H1 (cell line): ENCODE data around the gene CHRDL1. TPM values are rescaled to one million over a fixed set of nuclear protein-coding genes. Genes with fewer than 3 reads are reported as not detected.

ENCODE experiments used
- CTCF ChIA-PET: fragments of 300-600 bp; sonication (Branson Sonifier 250); formaldehyde crosslinking; loops from one replicate; lab custom pipeline; 2021; ENCODE audit not compliant: partially characterized antibody; lab: Charles Lee
- POLR2A ChIA-PET: fragments of 300-600 bp; sonication (Branson Sonifier 250); formaldehyde crosslinking; loops from one replicate; lab custom pipeline; 2021; ENCODE audit warnings: inconsistent platforms; ENCODE audit not compliant: partially characterized antibody; lab: Charles Lee
- DNase-seq, 2 experiments: peaks; one replicate each; pipeline versions ENCODE4 v3.0.0 to v3.0.0-alpha.2; 2010 to 2022; ENCODE audit warnings: low spot score in 2 of 2, low read depth in 1 of 2, mixed read lengths in 1 of 2
- FAIRE-seq: peaks from 2 replicates; lab custom pipeline; 2011; peaks lifted over from hg19 to GRCh38; lab: Jason Lieb, UNC
- H2AFZ ChIP-seq: 2 replicates; pipeline ENCODE4 v1.8.1; 2012; ENCODE audit warnings: low read length, inconsistent platforms
- H2AK5ac ChIP-seq: 2 replicates; pipeline ENCODE4 v1.6.1; 2013; ENCODE audit warnings: low read depth, low read length
- H2BK120ac ChIP-seq: replicated peaks from 2 replicates; pipeline ENCODE3; 2013; ENCODE audit warnings: low read depth, low read length, inconsistent platforms
- H2BK12ac ChIP-seq: 2 replicates; pipeline ENCODE4 v1.6.1; 2013; ENCODE audit warnings: low read depth, low read length
- H2BK15ac ChIP-seq: 2 replicates; pipeline ENCODE4 v1.6.1; 2013; ENCODE audit warnings: low read length
- H2BK20ac ChIP-seq: 2 replicates; pipeline ENCODE4 v1.6.1; 2013; ENCODE audit warnings: low read length
- H2BK5ac ChIP-seq: 2 replicates; pipeline ENCODE4 v1.6.1; 2013; ENCODE audit warnings: low read depth, low read length
- H3K14ac ChIP-seq: 2 replicates; pipeline ENCODE4 v1.6.1; 2013; ENCODE audit warnings: inconsistent platforms; ENCODE audit not compliant: insufficient read length
- H3K18ac ChIP-seq: 2 replicates; pipeline ENCODE4 v1.6.1; 2013; ENCODE audit warnings: low read length; ENCODE audit errors: extremely low read depth
- H3K23ac ChIP-seq: 2 replicates; pipeline ENCODE4 v1.6.1; 2013; ENCODE audit warnings: inconsistent platforms; ENCODE audit not compliant: insufficient read length
- H3K23me2 ChIP-seq: 2 replicates; pipeline ENCODE4 v1.6.1; 2013; ENCODE audit warnings: low read depth, low read length
- H3K27ac ChIP-seq: 2 replicates; pipeline ENCODE4 v1.6.1; 2011; ENCODE audit warnings: low read depth, low read length, inconsistent platforms
- H3K27me3 ChIP-seq, 4 experiments: replicated peaks in 1 of 4; 1 replicate in 1 of 4; 2 replicates in 3 of 4; pipeline versions ENCODE4 v1.6.1 to v1.8.1; 2011 to 2013; ENCODE audit warnings: low read length in 3 of 4, mild to moderate bottlenecking in 3 of 4, inconsistent platforms in 2 of 4, mixed read lengths in 2 of 4, moderate library complexity in 1 of 4; ENCODE audit not compliant: control insufficient read depth in 3 of 4, insufficient read depth in 3 of 4; ENCODE audit errors: extremely low read depth in 1 of 4
- H3K36me3 ChIP-seq, 4 experiments: 2 replicates each; pipeline versions ENCODE4 v1.6.1 to v1.8.1; 2011 to 2013; ENCODE audit warnings: mild to moderate bottlenecking in 4 of 4, low read length in 3 of 4, moderate library complexity in 2 of 4, control low read depth in 1 of 4, inconsistent platforms in 1 of 4; ENCODE audit not compliant: insufficient read depth in 4 of 4, control insufficient read depth in 2 of 4
- H3K4ac ChIP-seq: replicated peaks from 2 replicates; pipeline ENCODE3; 2013; ENCODE audit warnings: low read length, low read depth, mixed read lengths, inconsistent platforms; ENCODE audit not compliant: insufficient read length
- H3K4me1 ChIP-seq, 4 experiments: replicated peaks in 1 of 4; 1 replicate in 1 of 4; 2 replicates in 3 of 4; pipeline versions ENCODE4 v1.6.1 to v1.8.1; 2011 to 2013; ENCODE audit warnings: low read length in 3 of 4, inconsistent platforms in 2 of 4, mixed read lengths in 1 of 4; ENCODE audit not compliant: insufficient read depth in 4 of 4, control insufficient read depth in 3 of 4
- H3K4me2 ChIP-seq, 2 experiments: 2 replicates each; pipeline versions ENCODE4 v1.6.1 to v1.8.1; 2011 to 2013; ENCODE audit warnings: low read depth in 2 of 2, low read length in 2 of 2, control low read depth in 1 of 2, inconsistent platforms in 1 of 2, mild to moderate bottlenecking in 1 of 2; ENCODE audit not compliant: insufficient read depth in 1 of 2
- H3K4me3 ChIP-seq, 4 experiments: fragments of 200-600, 300-600 bp in 1 of 4; sonication (generic), shearing (Covaris generic), sonication (Bioruptor Twin) in 1 of 4; 2 replicates each; pipeline versions ENCODE4 v1.5.1 to v1.8.1; 2011 to 2016; ENCODE audit warnings: low read length in 4 of 4, low read depth in 3 of 4, control low read depth in 2 of 4, inconsistent platforms in 2 of 4, mild to moderate bottlenecking in 2 of 4, mixed read lengths in 1 of 4, moderate library complexity in 1 of 4; ENCODE audit not compliant: insufficient read depth in 2 of 4; ENCODE audit errors: extremely low read depth in 1 of 4
- H3K56ac ChIP-seq: replicated peaks from 2 replicates; pipeline ENCODE3; 2013; ENCODE audit warnings: low read depth, mild to moderate bottlenecking, mixed read lengths, low read length, inconsistent platforms; ENCODE audit not compliant: insufficient read length
- H3K79me1 ChIP-seq: 2 replicates; pipeline ENCODE4 v1.6.1; 2013; ENCODE audit warnings: low read depth, low read length, control low read depth
- H3K79me2 ChIP-seq, 2 experiments: 2 replicates each; pipeline versions ENCODE4 v1.6.1 to v1.8.1; 2012 to 2013; ENCODE audit warnings: low read length in 2 of 2, mild to moderate bottlenecking in 2 of 2, inconsistent platforms in 1 of 2; ENCODE audit not compliant: insufficient read depth in 2 of 2, control insufficient read depth in 1 of 2
- H3K9ac ChIP-seq, 4 experiments: replicated peaks in 1 of 4; 1 replicate in 1 of 4; 2 replicates in 3 of 4; pipeline versions ENCODE4 v1.6.1 to v1.8.1; 2011 to 2013; ENCODE audit warnings: low read depth in 3 of 4, low read length in 3 of 4, control low read depth in 2 of 4, mild to moderate bottlenecking in 2 of 4, moderate library complexity in 2 of 4, inconsistent platforms in 1 of 4; ENCODE audit errors: extremely low read depth in 1 of 4
- H3K9me3 ChIP-seq, 2 experiments: 2 replicates each; pipeline versions ENCODE4 v1.6.1 to v1.8.1; 2012 to 2013; ENCODE audit warnings: mild to moderate bottlenecking in 2 of 2, moderate library complexity in 2 of 2, control low read depth in 1 of 2, inconsistent platforms in 1 of 2, low read depth in 1 of 2, low read length in 1 of 2, mixed read lengths in 1 of 2; ENCODE audit not compliant: insufficient read depth in 2 of 2
- H4K20me1 ChIP-seq, 2 experiments: replicated peaks in 1 of 2; 2 replicates each; pipeline versions ENCODE3 to v1.8.1; 2011 to 2013; ENCODE audit warnings: inconsistent platforms in 2 of 2, low read length in 2 of 2, mild to moderate bottlenecking in 1 of 2; ENCODE audit not compliant: insufficient read depth in 2 of 2, control insufficient read depth in 1 of 2
- H4K5ac ChIP-seq: 2 replicates; pipeline ENCODE4 v1.6.1; 2013; ENCODE audit warnings: low read length, low read depth, mixed read lengths, inconsistent platforms; ENCODE audit not compliant: insufficient read length
- H4K8ac ChIP-seq: 2 replicates; pipeline ENCODE4 v1.8.0; 2013; ENCODE audit warnings: mild to moderate bottlenecking, moderate library complexity, low read length, inconsistent platforms; ENCODE audit not compliant: insufficient read depth; ENCODE audit errors: extremely low read depth
- H4K91ac ChIP-seq: replicated peaks from 2 replicates; pipeline ENCODE3; 2013; ENCODE audit warnings: low read length, mixed read lengths, inconsistent platforms; ENCODE audit not compliant: insufficient read length
- BRCA1 ChIP-seq: IDR thresholded peaks from 2 replicates; pipeline ENCODE4 v1.6.1; 2012; ENCODE audit warnings: low read depth, low read length, improper control_type of control experiment
- CEBPB ChIP-seq: IDR thresholded peaks from 2 replicates; pipeline ENCODE4 v1.6.1; 2012; ENCODE audit warnings: low read depth, low read length
- CHD2 ChIP-seq: IDR thresholded peaks from 2 replicates; pipeline ENCODE4 v1.6.1; 2012; ENCODE audit warnings: low read length, improper control_type of control experiment
- CTBP2 ChIP-seq: IDR thresholded peaks from 2 replicates; pipeline ENCODE4 v1.7.0; 2011; ENCODE audit warnings: borderline replicate concordance, mild to moderate bottlenecking, moderate library complexity, mixed read lengths, low read length; ENCODE audit not compliant: insufficient read depth, insufficient read length
- KDM4A ChIP-seq: IDR thresholded peaks from one replicate; pipeline ENCODE4 v1.7.1; 2012; ENCODE audit warnings: low read depth, mild to moderate bottlenecking, moderate library complexity, low read length, inconsistent platforms; ENCODE audit not compliant: severe bottlenecking
- MAX ChIP-seq: IDR thresholded peaks from 2 replicates; pipeline ENCODE4 v1.6.1; 2012; ENCODE audit warnings: inconsistent platforms
- POLR2A ChIP-seq, 2 experiments: IDR thresholded peaks; 1 replicate in 1 of 2; 2 replicates in 1 of 2; pipeline ENCODE4 v1.6.1; 2011; ENCODE audit warnings: low read depth in 2 of 2, low read length in 2 of 2, mild to moderate bottlenecking in 2 of 2; ENCODE audit errors: control extremely low read depth in 1 of 2
- POLR2AphosphoS5 ChIP-seq: IDR thresholded peaks from 2 replicates; pipeline ENCODE4 v1.6.1; 2011; ENCODE audit warnings: low read depth, low read length
- RFX5 ChIP-seq: IDR thresholded peaks from 2 replicates; pipeline ENCODE4 v1.6.1; 2011; ENCODE audit warnings: low read depth, low read length, improper control_type of control experiment, borderline replicate concordance
- SIRT6 ChIP-seq: IDR thresholded peaks from one replicate; pipeline ENCODE4 v1.7.1; 2012; ENCODE audit warnings: low read length, inconsistent platforms
- SRF ChIP-seq: IDR thresholded peaks from 2 replicates; pipeline ENCODE4 v1.6.1; 2011; ENCODE audit warnings: mild to moderate bottlenecking, low read depth, low read length, moderate library complexity
- YY1 ChIP-seq: IDR thresholded peaks from 2 replicates; pipeline ENCODE4 v1.6.1; 2011; ENCODE audit warnings: low read depth, mild to moderate bottlenecking, low read length
- WGBS, 2 experiments: shearing (Covaris generic) in 1 of 2; methylation state at CpG; one replicate each; pipeline versions ENCODE4 v1.1.6 to v1.1.7; 2013 to 2015; ENCODE audit warnings: low lambda C conversion rate in 2 of 2, mixed read lengths in 2 of 2, inconsistent platforms in 1 of 2, low coverage in 1 of 2, missing lambda C conversion rate in 1 of 2; ENCODE audit not compliant: insufficient replicate concordance in 2 of 2, insufficient coverage in 1 of 2, insufficient read length in 1 of 2; ENCODE audit errors: extremely low coverage in 1 of 2, missing lambda C conversion rate in 1 of 2; 5-methylcytosine and 5-hydroxymethylcytosine counted together
- polyA plus RNA-seq, 7 experiments: library from polyadenylated mRNA; depleted of rRNA in 3 of 7; stranded (reverse) in 5 of 7; unstranded in 2 of 7; fragments of >200 nt in 5 of 7; fragments of 200-250 nt in 2 of 7; gene quantifications; 1 replicate in 5 of 7; 2 replicates in 1 of 7; 4 replicates in 1 of 7; pipeline versions ENCODE4 v1.2.1 to v1.2.3, GENCODE V29; 2011 to 2013; ENCODE audit warnings: missing spikeins in 2 of 7, mixed read lengths in 2 of 7
- total RNA-seq: library from RNA; stranded (reverse); fragmentation: NEBNext Ultra II Directional; extraction: Animal tissue kit (Norgen Biotek cat#: 25700); gene quantifications from 2 replicates; pipeline ENCODE4 v1.2.1, GENCODE V29; 2021
- TF ChIP-seq, protein P1 (sequence below): IDR thresholded peaks from 2 replicates; pipeline ENCODE4 v1.6.1; 2012; ENCODE audit warnings: low read length, inconsistent platforms

The CHRDL1 gene
- total and polyA plus RNA-seq, 2 of the 8 experiments (the other 6 are each of a cell fraction or from before 2014, with no cell fraction given): 5.6 to 15.6 TPM

DNA sequence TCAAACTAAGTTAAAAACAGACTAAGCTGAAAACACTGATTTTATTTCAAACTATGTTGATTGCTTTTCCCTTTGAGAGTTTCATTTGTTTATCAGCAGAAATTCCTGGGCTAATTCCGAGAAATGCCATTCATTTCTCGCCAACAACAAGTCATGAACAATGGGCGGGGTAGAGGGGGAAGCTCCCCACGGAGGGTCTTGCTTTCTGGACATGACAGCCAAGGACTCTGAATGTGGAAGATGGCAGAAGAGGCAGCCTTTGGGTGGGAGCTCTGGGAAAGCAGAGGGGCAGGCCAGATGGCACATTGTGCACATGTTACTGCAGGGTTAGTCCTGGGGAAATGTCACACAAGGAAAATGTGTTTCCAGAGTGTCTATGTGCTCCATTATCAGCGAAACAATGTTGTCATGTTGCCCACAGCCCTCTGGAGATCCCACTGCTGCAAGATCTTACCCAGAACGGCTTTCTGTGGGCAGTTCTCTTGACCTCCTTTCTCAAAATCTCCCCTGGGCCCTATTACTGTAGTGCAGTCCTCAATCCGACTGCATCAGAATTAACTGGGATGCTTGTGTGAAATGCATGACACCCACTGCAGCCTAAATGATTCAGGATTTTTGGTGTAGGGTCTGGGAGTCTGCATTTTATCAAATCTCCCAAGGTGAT is 45.0 kb downstream of the CHRDL1 start:
- H4K5ac ChIP-seq: no peak overlapping the region
- no peak for FAIRE-seq
- no peak overlapping the region for H3K23ac ChIP-seq
- no peaks in the 10 kb centered on the region for H3K9me3 ChIP-seq
- H3K4me3 ChIP-seq: no peak overlapping the region
- ChIA-PET CTCF (interaction anchor here (1.2 kb wide), 2 partner anchors 10 to 96 kb away, joined by 3 to 4 read pairs; no protein-coding TSS in a partner anchor), POLR2A (no interaction called here)
- H3K56ac ChIP-seq: no peak overlapping the region
- no peak for DNase-seq
- no peak overlapping the region for H2AK5ac ChIP-seq
- no peak overlapping the region for H3K18ac ChIP-seq
- H3K27me3 ChIP-seq: no peaks in the 10 kb centered on the region
- no peaks in the 10 kb centered on the region for H3K4me1 ChIP-seq
- H3K27ac ChIP-seq: no peak overlapping the region
- no peaks in the 10 kb centered on the region for H3K79me2 ChIP-seq
- H2BK120ac ChIP-seq: no peak overlapping the region
- no peak overlapping the region for H2BK12ac ChIP-seq
- no peak overlapping the region for H2AFZ ChIP-seq
- no peak overlapping the region for H3K4me2 ChIP-seq
- H3K4ac ChIP-seq: no peak overlapping the region
- H4K91ac ChIP-seq: no peak overlapping the region
- H2BK5ac ChIP-seq: no peak overlapping the region
- no peak overlapping the region for H3K14ac ChIP-seq
- 84% methylated on average over 7 of the region's 7 CpGs; no CpG with 5 or more reads in 1 of the 2 experiments for WGBS, 2 experiments
- no peaks in the 10 kb centered on the region for H3K23me2 ChIP-seq
- no peak overlapping the region for H2BK20ac ChIP-seq
- H3K9ac ChIP-seq: no peak overlapping the region
- H3K36me3 ChIP-seq: no peaks in the 10 kb centered on the region
- no peak overlapping the region for H2BK15ac ChIP-seq
- no peak overlapping the region for H4K8ac ChIP-seq
- no peaks in the 10 kb centered on the region for H3K79me1 ChIP-seq
- no peaks in the 10 kb centered on the region for H4K20me1 ChIP-seq
- no peak for TF ChIP-seq YY1
- no peak for TF ChIP-seq CEBPB
- TF ChIP-seq RFX5: no peak
- TF ChIP-seq MAX: no peak
- no peak for TF ChIP-seq SIRT6
- TF ChIP-seq KDM4A: no peak
- TF ChIP-seq CTBP2: no peak
- TF ChIP-seq BRCA1: no peak
- TF ChIP-seq, protein P1, sequence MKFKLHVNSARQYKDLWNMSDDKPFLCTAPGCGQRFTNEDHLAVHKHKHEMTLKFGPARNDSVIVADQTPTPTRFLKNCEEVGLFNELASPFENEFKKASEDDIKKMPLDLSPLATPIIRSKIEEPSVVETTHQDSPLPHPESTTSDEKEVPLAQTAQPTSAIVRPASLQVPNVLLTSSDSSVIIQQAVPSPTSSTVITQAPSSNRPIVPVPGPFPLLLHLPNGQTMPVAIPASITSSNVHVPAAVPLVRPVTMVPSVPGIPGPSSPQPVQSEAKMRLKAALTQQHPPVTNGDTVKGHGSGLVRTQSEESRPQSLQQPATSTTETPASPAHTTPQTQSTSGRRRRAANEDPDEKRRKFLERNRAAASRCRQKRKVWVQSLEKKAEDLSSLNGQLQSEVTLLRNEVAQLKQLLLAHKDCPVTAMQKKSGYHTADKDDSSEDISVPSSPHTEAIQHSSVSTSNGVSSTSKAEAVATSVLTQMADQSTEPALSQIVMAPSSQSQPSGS: no peak
- TF ChIP-seq SRF: no peak
- TF ChIP-seq POLR2A (IDR thresholded peaks at IDR 0.05; ENCODE audit: control extremely low read depth in 1 of 2, low read depth in 2 of 2, low read length in 2 of 2): no peak
- TF ChIP-seq CHD2: no peak
- TF ChIP-seq POLR2AphosphoS5: no peak
